ENCODE results near the gene SGPL1.
"Not testable (repeated sequence)": the region's sequence is repeated elsewhere in the genome, so short reads cannot be mapped to it uniquely, and the experiment has no call there.

Gene SGPL1

DNA sequence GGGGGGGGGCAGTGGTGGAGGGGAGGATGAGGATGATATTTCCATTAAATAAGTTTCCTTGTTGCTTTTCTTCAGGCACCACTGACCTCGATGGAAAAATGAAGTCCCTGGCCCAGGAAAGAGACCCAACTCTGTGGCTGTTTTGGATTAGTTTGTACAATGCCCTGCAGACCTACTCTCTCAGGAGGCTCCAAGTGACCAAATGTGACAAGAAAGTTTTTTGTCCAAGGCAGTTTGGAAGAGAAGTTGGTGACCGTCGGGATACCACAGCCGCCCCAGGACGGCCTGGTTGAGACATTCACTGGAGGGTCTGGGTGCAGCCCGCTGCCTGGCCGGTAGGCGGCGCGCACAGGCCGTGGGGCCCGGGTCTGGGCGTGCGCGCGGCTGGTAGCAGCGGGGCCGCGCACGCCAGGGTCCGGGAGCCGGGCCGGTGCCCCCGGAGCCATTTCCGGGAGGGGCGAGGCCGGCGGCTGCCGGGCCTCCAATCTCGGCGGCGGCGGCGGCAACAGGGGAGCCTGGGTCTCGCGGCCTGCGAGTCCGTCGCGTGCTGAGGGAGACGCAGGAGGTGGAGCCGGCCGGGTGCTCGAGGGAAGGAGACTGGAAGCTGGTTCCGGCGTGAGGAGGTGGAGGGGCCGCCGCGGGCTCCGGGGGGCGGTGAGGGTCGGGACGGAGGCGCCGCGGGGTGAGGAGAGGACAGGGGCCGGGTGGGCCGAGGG, at the start of gene SGPL1:
SGPL1 (plus strand) TSS at position 445 of the 716 bp plus-strand sequence. CDS start 906 bp downstream, outside the sequence.
- DNase-seq = no peak

- not testable (repeated sequence) for DNase-seq
Measured at GRCh38 chr10:70768026-70768685, 47.6 kb upstream of the SGPL1 start.

GRCh38 chr10:70769121-70769520, 46.6 kb upstream of the SGPL1 start:
- no peak for DNase-seq

DNA sequence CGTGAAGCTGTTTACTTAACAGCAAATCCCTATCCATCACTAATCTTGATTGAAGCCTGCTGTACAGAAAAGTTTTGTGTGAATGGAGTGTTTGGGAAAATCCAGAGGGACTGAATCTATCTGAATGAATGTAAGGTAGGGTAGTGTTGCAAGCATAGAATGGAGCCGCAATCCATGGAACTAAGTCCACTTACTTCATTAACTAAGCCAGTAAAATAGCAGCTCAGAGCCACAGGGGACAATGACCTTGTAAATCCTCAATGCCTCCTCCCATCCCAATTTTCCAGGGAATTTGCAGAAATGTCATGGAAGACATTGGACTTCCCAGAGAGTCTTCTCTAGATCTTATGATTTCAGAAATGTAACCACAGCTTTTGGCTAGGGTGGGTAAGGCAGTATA, 45.7 kb upstream of the SGPL1 start:
- no peak for DNase-seq

- not testable (repeated sequence) for DNase-seq
Measured at GRCh38 chr10:70770516-70770915, 45.2 kb upstream of the SGPL1 start.

GRCh38 chr10:70771311-70772194, 44.2 kb upstream of the SGPL1 start:
- no peak for DNase-seq

GRCh38 chr10:70772627-70773026, 43.1 kb upstream of the SGPL1 start:
- DNase-seq = no peak

DNA sequence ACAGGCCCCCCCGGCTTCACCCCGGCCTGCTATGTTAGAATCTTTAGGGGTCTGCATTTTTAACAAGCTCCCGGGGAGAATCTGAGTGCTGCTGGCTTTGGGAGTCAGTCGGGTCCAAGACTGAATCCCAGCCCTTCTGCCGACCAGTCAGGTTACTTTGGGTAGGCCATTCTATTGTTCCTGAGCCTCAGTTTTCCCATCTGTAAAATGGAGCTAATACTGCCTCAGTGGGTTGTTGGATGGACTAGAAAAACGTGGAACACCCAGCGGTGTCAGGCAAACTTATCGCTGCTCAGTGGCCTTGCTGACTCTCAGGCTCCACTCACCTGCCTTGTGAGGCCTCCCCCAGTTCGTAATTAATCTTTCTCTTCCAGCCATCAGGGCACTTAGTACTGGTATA, 42.3 kb upstream of the SGPL1 start:
- DNase-seq = no peak

GRCh38 chr10:70773965-70774809, 41.6 kb upstream of the SGPL1 start:
- no peak for DNase-seq

GRCh38 chr10:70774810-70775678, 40.7 kb upstream of the SGPL1 start:
- DNase-seq = no peak

- no peak for DNase-seq
Measured at GRCh38 chr10:70775679-70776454, 39.9 kb upstream of the SGPL1 start.

DNA sequence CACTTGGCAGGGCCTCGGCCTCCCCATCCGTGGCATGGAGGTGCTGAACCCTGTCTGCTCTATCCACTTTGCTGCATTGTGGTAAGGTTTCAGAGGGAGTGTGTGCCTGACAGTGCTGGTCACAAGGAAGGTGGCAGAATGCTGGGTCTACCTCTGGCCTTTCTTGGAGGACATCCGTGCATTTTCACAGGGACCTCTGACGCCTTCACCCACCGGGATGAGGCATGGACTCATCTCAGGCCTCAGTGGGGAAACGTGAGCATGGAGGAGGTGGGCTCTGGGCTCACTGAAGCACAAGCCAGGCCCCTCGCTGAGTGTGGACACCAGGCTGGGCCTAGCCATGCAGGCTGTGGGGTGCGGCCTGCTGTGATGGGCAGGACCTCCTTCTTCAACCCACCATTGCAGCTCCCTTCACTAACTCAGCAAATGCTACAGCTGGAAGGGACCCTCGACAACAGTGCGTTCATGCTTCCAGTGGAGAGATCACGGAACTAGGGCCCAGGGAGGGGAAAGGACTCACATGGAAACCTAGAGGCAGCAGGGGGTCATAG, 39.2 kb upstream of the SGPL1 start:
- DNase-seq = no peak

DNA sequence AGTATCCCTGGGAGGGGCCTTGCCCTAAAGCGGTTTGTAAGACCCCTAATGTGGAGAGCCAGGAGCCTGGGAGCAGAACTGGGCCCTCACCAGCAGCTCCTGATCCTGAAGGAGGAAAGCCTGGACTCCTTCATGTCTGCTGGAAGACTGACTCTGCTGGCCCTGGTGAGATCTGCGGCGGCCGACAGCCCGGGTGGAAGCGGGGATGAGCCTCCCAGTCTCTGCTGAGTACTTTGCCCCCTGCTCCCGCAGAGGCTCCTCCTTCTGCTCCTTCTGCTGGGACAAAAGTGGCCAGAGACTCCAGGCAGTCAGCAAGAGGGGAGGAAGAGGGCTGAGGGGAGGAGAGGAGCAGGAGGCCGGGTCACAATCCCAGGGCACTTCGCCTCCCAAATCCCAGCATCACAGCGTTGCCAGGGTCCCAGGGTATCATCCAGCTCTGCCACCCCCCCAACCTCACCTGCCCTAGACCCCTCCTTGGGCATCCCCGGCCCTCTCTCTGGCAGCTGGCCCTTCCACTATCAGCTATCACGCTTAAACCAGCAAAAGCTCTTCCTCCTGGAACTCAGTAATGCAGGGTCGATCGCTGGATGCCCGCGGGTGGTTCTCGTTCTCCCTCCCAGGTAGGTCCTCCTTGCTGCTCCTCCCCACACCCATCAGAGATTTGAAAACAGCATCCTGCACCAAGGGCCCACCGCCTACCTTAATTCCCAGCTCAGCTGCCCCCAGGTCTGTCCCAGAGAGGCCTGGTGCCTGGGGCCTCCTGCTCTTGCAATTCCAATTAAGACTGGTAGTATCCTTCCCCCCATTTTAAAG, 38.5 kb upstream of the SGPL1 start:
- no peak for DNase-seq

GRCh38 chr10:70778267-70778924, 37.4 kb upstream of the SGPL1 start:
- DNase-seq = no peak

DNA sequence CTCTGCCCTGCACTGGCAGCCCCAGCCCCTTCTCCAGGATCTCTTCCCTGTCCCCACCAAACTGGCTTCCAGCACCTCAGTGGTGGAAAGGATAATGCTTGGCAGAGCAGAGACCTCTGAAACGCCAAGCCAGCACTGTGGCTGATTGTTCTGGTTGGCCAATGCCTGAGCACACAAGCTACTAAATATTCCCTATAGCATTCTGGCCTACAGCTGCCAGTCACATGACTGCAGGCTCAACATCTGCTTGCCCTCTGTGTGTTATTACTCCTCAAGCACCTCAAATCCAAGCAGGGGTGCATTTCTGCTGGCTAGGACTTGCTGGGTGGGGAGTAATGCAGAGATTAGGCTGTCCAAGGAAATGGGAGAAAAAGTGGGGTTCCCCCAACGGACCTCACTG, 36.7 kb upstream of the SGPL1 start:
- no peak for DNase-seq

GRCh38 chr10:70779511-70780369, 36.0 kb upstream of the SGPL1 start:
- DNase-seq = no peak

- no peak for DNase-seq
Measured at GRCh38 chr10:70780370-70780760, 35.4 kb upstream of the SGPL1 start.

- no peak for DNase-seq
Measured at GRCh38 chr10:70780772-70781171, 35.0 kb upstream of the SGPL1 start.
